ENCODE measurements around the gene TMED7. TPM values are rescaled to one million over a fixed set of nuclear protein-coding genes. Genes with fewer than 3 reads are reported as not detected.

TMED7 gene
- polyA plus RNA-seq, 1 of the 3 experiments (the other 2 are of a cell fraction): 41.2 TPM

DNA sequence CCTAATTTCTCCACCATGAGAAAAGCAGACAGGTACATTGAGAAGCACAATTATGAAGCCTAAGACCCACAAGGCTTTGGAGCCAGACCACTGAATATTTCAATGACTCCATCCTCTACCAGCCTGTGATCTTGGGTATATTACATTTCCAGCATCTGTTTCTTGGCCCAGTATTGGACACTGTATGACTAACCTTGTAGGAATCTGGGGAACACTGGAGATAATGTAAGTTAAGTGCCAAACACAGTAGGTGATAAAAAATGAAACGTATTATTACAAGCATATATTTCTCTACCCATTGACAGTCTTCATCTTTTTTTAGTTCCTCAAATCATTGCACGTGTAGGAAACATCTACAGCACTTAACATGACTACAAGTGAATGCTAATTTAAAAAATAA is 52.7 kb downstream of the TMED7 start (continued):
- TF ChIP-seq MEF2A (IDR thresholded peaks at IDR 0.05; ENCODE audit: borderline replicate concordance, low read depth) (no peak), EZH2phosphoT487 (IDR thresholded peaks at IDR 0.05; ENCODE audit: borderline replicate concordance, low read depth) (no peak), TEAD4 (IDR thresholded peaks at IDR 0.05; ENCODE audit: borderline replicate concordance, insufficient read depth) (no peak), GATA2 (CRISPR knock-in tag; IDR thresholded peaks at IDR 0.05) (no peak), POLR2AphosphoS5 (IDR thresholded peaks at IDR 0.05; ENCODE audit: low read depth, low read length) (no peak), FOXM1 (IDR thresholded peaks at IDR 0.05; ENCODE audit: low read depth) (no peak), GABPA (IDR thresholded peaks at IDR 0.05; ENCODE audit: low read depth) (no peak), SMC3 (IDR thresholded peaks at IDR 0.05; ENCODE audit: low read depth, low read length) (no peak), FOXJ3 (CRISPR knock-in tag; IDR thresholded peaks at IDR 0.05) (no peak), SIN3A (IDR thresholded peaks at IDR 0.05; ENCODE audit: borderline replicate concordance, low read depth, low read length) (no peak), JUND (IDR thresholded peaks at IDR 0.05) (peak; percentile 71), CHD2 (IDR thresholded peaks at IDR 0.05; ENCODE audit: low read length, partially characterized antibody) (no peak), ELF1 (IDR thresholded peaks at IDR 0.05) (no peak), NRF1 (IDR thresholded peaks at IDR 0.05; ENCODE audit: low read depth, low read length) (no peak)
- TF ChIP-seq, protein P1, sequence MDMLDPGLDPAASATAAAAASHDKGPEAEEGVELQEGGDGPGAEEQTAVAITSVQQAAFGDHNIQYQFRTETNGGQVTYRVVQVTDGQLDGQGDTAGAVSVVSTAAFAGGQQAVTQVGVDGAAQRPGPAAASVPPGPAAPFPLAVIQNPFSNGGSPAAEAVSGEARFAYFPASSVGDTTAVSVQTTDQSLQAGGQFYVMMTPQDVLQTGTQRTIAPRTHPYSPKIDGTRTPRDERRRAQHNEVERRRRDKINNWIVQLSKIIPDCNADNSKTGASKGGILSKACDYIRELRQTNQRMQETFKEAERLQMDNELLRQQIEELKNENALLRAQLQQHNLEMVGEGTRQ (IDR thresholded peaks at IDR 0.05; ENCODE audit: borderline replicate concordance, low read depth, low read length): no peak
- TF ChIP-seq, protein P2, sequence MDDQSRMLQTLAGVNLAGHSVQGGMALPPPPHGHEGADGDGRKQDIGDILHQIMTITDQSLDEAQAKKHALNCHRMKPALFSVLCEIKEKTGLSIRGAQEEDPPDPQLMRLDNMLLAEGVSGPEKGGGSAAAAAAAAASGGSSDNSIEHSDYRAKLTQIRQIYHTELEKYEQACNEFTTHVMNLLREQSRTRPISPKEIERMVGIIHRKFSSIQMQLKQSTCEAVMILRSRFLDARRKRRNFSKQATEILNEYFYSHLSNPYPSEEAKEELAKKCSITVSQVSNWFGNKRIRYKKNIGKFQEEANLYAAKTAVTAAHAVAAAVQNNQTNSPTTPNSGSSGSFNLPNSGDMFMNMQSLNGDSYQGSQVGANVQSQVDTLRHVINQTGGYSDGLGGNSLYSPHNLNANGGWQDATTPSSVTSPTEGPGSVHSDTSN (IDR thresholded peaks at IDR 0.05): 0 out of 2 replicates have a peak, but pooled peaks have one; percentile 12
- TF ChIP-seq, protein P3, sequence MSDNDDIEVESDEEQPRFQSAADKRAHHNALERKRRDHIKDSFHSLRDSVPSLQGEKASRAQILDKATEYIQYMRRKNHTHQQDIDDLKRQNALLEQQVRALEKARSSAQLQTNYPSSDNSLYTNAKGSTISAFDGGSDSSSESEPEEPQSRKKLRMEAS (IDR thresholded peaks at IDR 0.05; ENCODE audit: low read depth): no peak
- TF ChIP-seq, protein P4, sequence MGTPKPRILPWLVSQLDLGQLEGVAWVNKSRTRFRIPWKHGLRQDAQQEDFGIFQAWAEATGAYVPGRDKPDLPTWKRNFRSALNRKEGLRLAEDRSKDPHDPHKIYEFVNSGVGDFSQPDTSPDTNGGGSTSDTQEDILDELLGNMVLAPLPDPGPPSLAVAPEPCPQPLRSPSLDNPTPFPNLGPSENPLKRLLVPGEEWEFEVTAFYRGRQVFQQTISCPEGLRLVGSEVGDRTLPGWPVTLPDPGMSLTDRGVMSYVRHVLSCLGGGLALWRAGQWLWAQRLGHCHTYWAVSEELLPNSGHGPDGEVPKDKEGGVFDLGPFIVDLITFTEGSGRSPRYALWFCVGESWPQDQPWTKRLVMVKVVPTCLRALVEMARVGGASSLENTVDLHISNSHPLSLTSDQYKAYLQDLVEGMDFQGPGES (IDR thresholded peaks at IDR 0.05; ENCODE audit: low read depth, low read length): no peak
- TF ChIP-seq, protein P5, sequence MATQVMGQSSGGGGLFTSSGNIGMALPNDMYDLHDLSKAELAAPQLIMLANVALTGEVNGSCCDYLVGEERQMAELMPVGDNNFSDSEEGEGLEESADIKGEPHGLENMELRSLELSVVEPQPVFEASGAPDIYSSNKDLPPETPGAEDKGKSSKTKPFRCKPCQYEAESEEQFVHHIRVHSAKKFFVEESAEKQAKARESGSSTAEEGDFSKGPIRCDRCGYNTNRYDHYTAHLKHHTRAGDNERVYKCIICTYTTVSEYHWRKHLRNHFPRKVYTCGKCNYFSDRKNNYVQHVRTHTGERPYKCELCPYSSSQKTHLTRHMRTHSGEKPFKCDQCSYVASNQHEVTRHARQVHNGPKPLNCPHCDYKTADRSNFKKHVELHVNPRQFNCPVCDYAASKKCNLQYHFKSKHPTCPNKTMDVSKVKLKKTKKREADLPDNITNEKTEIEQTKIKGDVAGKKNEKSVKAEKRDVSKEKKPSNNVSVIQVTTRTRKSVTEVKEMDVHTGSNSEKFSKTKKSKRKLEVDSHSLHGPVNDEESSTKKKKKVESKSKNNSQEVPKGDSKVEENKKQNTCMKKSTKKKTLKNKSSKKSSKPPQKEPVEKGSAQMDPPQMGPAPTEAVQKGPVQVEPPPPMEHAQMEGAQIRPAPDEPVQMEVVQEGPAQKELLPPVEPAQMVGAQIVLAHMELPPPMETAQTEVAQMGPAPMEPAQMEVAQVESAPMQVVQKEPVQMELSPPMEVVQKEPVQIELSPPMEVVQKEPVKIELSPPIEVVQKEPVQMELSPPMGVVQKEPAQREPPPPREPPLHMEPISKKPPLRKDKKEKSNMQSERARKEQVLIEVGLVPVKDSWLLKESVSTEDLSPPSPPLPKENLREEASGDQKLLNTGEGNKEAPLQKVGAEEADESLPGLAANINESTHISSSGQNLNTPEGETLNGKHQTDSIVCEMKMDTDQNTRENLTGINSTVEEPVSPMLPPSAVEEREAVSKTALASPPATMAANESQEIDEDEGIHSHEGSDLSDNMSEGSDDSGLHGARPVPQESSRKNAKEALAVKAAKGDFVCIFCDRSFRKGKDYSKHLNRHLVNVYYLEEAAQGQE (IDR thresholded peaks at IDR 0.05; ENCODE audit: low read depth, low read length): no peak
